OCI-LY1 (cell line): Measurements from ENCODE around the gene ABLIM2.
"Not testable (repeated sequence)": the region's sequence is repeated elsewhere in the genome, so short reads cannot be mapped to it uniquely, and the experiment has no call there.

Source experiments
- CTCF ChIP-seq: fragments of 200-600 bp; sonication (generic), shearing (Covaris generic); IDR thresholded peaks from 2 replicates; pipeline ENCODE4 v1.5.1; 2017; ENCODE audit warnings: mild to moderate bottlenecking, antibody characterized with exemption, low read length, moderate library complexity, mixed read lengths
- EZH2 ChIP-seq: fragments of 200-600 bp; sonication (generic), shearing (Covaris generic); IDR thresholded peaks from 2 replicates; pipeline ENCODE4 v1.8.0; 2017; ENCODE audit warnings: borderline replicate concordance, mixed run types, mild to moderate bottlenecking, antibody characterized with exemption, low read length, moderate library complexity, mixed read lengths

GRCh38 chr4:8139726-8140125 is 18.9 kb downstream of the ABLIM2 start:
- TF ChIP-seq CTCF, EZH2: not testable (repeated sequence)
